GM12875 (cell line): Measurements from ENCODE around the gene GPR15.

Experiments used
- H3K4me3 ChIP-seq: one replicate; pipeline ENCODE4 v1.5.1; 2011; ENCODE audit warnings: low read depth, low read length, control low read depth
- TF ChIP-seq, protein P1 (sequence below): IDR thresholded peaks from 2 replicates; pipeline ENCODE4 v1.5.1; 2011; ENCODE audit warnings: low read depth, mild to moderate bottlenecking, control low read depth, inconsistent platforms, low read length, moderate library complexity, borderline replicate concordance; ENCODE audit not compliant: insufficient read depth

Gene GPR15

DNA sequence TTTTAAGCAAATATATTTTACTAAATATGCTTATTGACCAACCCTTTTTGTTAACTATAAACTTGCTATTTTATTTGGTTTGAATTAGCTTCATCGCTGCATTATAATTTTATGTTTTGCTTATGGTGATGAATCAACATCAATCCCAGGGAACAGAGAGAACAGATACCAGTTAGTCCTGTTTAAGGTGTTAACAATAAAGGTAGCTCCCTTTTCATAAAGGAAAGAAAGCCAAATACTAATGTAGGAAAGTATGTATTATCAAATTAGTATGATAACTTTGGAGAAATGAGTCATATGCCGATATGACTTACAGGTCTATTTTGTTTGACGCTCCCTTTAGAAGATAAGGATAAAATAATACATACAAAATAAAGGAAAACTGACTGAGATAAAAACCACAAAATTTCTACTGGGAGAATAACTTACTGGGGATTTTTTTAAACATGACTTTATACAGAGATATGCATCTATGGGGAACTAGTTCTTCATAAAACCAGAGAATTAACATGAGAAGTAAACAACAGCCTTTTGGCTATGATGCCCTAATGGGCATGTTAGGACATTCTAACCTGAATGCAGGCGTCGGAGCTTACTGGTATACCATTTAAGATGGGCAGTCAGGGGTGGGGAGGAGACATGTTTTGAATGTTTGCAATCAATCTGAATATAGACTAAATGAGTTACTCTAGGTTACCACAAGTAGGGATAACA, 29.8 kb upstream of the GPR15 start:
- TF ChIP-seq, protein P1, sequence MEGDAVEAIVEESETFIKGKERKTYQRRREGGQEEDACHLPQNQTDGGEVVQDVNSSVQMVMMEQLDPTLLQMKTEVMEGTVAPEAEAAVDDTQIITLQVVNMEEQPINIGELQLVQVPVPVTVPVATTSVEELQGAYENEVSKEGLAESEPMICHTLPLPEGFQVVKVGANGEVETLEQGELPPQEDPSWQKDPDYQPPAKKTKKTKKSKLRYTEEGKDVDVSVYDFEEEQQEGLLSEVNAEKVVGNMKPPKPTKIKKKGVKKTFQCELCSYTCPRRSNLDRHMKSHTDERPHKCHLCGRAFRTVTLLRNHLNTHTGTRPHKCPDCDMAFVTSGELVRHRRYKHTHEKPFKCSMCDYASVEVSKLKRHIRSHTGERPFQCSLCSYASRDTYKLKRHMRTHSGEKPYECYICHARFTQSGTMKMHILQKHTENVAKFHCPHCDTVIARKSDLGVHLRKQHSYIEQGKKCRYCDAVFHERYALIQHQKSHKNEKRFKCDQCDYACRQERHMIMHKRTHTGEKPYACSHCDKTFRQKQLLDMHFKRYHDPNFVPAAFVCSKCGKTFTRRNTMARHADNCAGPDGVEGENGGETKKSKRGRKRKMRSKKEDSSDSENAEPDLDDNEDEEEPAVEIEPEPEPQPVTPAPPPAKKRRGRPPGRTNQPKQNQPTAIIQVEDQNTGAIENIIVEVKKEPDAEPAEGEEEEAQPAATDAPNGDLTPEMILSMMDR: no peak
- no peak overlapping the region for H3K4me3 ChIP-seq

GRCh38 chr3:98504539-98504938, 27.2 kb upstream of the GPR15 start:
- no peak overlapping the region for H3K4me3 ChIP-seq
- TF ChIP-seq, protein P1: no peak

- TF ChIP-seq, protein P1: no peak
- no peak overlapping the region for H3K4me3 ChIP-seq
Observed at GRCh38 chr3:98508582-98508981, 23.2 kb upstream of the GPR15 start.

DNA sequence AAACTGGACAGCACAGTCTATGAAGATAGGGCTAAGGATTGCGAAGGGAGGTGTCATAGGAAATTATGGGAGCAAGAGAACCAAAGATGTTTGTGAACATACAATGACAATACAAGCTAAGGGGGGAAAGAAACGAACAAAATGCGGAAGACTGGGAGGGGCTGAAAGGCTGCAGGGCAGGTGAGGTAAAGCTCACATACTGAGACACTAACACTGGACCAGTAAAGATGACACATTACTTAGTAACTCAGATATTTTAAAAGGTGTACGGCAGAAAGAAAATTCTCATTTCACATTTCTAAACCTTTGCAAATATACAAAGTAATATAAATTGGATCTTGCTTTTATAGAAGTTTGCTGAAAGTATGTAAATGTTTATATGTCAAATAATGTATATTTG, 19.2 kb upstream of the GPR15 start:
- TF ChIP-seq, protein P1: no peak
- no peak overlapping the region for H3K4me3 ChIP-seq

DNA sequence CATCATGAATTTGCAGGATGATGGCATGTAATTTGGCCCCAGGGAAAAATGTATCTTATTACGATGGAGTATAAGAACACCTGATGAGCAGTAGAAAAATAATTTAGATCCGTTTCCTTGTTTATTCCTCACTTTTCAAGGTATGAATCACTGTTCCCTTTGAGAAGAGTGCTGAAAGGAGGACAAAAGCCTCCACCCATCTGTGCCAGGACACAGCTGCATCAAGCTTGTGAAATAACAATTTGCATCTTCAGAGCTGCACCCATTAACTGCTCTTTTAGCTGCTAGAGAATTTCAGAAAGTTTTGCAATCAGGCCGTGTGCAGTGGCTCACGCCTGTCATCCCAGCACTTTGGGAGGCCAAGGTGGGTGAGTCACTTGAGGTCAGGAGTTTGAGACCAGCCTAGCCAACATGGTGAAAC, 18.7 kb upstream of the GPR15 start:
- TF ChIP-seq, protein P1: no peak
- H3K4me3 ChIP-seq: no peak overlapping the region

- TF ChIP-seq, protein P1: no peak
- H3K4me3 ChIP-seq: no peak overlapping the region
Observed at GRCh38 chr3:98513736-98514135, 18.0 kb upstream of the GPR15 start.

DNA sequence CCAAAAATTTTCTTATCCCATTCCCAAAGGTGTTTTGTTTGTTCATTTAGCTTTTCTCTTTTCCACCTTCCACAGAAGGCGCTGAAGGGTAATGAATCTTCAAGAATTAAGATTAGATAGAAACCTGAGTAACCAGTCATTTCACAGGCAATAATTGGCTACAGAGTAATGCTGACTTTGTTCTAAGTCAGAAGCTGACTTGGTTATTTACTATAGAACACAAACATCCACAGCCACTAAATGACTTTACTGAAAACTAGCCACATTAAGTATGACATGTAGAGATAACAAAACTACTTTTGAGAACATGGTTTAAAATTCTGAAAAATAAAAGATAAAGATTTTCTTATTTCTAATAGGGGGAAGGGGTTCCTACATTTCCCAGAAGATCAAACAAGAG, 16.8 kb upstream of the GPR15 start:
- no peak overlapping the region for H3K4me3 ChIP-seq
- TF ChIP-seq, protein P1: no peak
